ENCODE measurements around the gene CREB3L2. TPM values are rescaled to one million over a fixed set of nuclear protein-coding genes. Genes with fewer than 3 reads are reported as not detected.

Gene CREB3L2
- total RNA-seq, 1 experiment from 2014 or later = 41.2 TPM

DNA sequence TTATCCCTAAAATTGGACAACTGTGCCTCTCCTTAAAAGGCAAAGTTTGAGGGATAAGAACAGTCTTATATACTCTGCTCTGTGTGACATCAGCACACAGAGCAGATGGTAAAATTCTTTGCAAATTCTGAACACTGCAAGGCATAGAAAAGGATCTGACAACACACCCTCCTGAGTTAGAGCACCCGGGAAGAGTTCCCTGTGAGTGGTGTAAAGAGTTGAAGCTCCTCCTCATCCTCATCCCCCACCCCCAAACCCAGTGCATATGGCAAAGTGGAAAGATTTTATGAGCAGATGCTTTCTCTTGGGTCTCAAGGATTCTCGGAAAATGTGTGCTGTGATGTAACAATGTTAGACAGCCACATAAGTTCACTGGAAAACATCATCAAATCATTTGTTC is 115.1 kb downstream of the CREB3L2 start:
- Histone ChIP-seq H3K4me1 (replicated peaks; ENCODE audit: insufficient read depth) (peaks cover 19% of the 10 kb centered on the region), H3K4me3 (no peak overlapping the region), H3K27me3 (ENCODE audit: insufficient read depth, low read depth) (no peaks in the 10 kb centered on the region), H2AFZ (no peak overlapping the region), H3K27ac (no peak overlapping the region), H3F3A (ENCODE audit: insufficient read depth, low read depth) (peaks cover 11% of the 10 kb centered on the region; the same call in 1 of the 2 replicates), H3K36me3 (ENCODE audit: low read depth) (peaks cover 5% of the 10 kb centered on the region; the same call in 1 of the 2 replicates), H3K9me2 (ENCODE audit: insufficient read depth) (no peaks in the 10 kb centered on the region), H4K20me1 (ENCODE audit: insufficient read depth) (no peaks in the 10 kb centered on the region), H3K79me2 (ENCODE audit: low read depth) (no peaks in the 10 kb centered on the region), H3K9me3 (ENCODE audit: insufficient read depth, low read depth) (no peaks in the 10 kb centered on the region), H3K4me2 (no peak overlapping the region)
- intact Hi-C loops (cut with micrococcal nuclease; ENCODE audit: unreplicated experiment) = no loop called here
- BruUV-seq (replicated peaks) = no TSS peak
- ChIA-PET POLR2A (ENCODE audit: unreplicated experiment) (no interaction called here), CTCF (no interaction called here)
- TF ChIP-seq EZH2 (IDR thresholded peaks at IDR 0.05; ENCODE audit: low read depth) = no peak
- TF ChIP-seq, protein P1, sequence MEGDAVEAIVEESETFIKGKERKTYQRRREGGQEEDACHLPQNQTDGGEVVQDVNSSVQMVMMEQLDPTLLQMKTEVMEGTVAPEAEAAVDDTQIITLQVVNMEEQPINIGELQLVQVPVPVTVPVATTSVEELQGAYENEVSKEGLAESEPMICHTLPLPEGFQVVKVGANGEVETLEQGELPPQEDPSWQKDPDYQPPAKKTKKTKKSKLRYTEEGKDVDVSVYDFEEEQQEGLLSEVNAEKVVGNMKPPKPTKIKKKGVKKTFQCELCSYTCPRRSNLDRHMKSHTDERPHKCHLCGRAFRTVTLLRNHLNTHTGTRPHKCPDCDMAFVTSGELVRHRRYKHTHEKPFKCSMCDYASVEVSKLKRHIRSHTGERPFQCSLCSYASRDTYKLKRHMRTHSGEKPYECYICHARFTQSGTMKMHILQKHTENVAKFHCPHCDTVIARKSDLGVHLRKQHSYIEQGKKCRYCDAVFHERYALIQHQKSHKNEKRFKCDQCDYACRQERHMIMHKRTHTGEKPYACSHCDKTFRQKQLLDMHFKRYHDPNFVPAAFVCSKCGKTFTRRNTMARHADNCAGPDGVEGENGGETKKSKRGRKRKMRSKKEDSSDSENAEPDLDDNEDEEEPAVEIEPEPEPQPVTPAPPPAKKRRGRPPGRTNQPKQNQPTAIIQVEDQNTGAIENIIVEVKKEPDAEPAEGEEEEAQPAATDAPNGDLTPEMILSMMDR (conservative IDR thresholded peaks at IDR 0.05) = no peak
- no peak for DNase-seq

DNA sequence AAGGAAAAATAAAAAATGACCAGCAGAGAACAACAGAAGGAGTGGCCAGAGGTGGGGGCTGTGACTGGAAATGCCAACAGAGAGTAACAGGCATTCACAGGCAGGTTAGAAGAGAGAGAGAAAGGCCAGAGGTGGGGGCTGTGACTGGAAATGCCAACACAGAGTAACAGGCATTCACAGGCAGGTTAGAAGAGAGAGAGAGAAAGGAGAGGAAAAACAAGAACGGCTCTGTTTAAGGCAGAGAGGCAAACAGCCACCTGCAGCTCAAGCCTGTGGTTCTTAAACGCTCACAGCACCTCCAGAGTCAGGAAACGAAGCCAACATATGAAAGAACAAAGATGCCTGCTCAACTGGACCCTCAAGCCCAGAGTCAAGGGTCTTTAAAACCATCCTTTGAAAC is 115.6 kb downstream of the CREB3L2 start:
- Histone ChIP-seq H3K9me3 (ENCODE audit: insufficient read depth, low read depth) (no peaks in the 10 kb centered on the region), H3K27me3 (ENCODE audit: insufficient read depth, low read depth) (no peaks in the 10 kb centered on the region), H2AFZ (no peak overlapping the region), H3K4me3 (no peak overlapping the region), H3K27ac (no peak overlapping the region), H3K79me2 (ENCODE audit: low read depth) (no peaks in the 10 kb centered on the region), H3K4me1 (replicated peaks; ENCODE audit: insufficient read depth) (peaks cover 22% of the 10 kb centered on the region), H3F3A (ENCODE audit: insufficient read depth, low read depth) (peaks cover 11% of the 10 kb centered on the region; the same call in 1 of the 2 replicates), H4K20me1 (ENCODE audit: insufficient read depth) (no peaks in the 10 kb centered on the region), H3K9me2 (ENCODE audit: insufficient read depth) (no peaks in the 10 kb centered on the region), H3K36me3 (ENCODE audit: low read depth) (peaks cover 10% of the 10 kb centered on the region; the same call in 1 of the 2 replicates), H3K4me2 (no peak overlapping the region)
- ChIA-PET POLR2A (ENCODE audit: unreplicated experiment) (no interaction called here), CTCF (no interaction called here)
- intact Hi-C loops (cut with micrococcal nuclease; ENCODE audit: unreplicated experiment) = no loop called here
- no peak for TF ChIP-seq EZH2 (IDR thresholded peaks at IDR 0.05; ENCODE audit: low read depth)
- TF ChIP-seq, protein P1 (conservative IDR thresholded peaks at IDR 0.05) = no peak
- no TSS peak for BruUV-seq (replicated peaks)
- DNase-seq = no peak

DNA sequence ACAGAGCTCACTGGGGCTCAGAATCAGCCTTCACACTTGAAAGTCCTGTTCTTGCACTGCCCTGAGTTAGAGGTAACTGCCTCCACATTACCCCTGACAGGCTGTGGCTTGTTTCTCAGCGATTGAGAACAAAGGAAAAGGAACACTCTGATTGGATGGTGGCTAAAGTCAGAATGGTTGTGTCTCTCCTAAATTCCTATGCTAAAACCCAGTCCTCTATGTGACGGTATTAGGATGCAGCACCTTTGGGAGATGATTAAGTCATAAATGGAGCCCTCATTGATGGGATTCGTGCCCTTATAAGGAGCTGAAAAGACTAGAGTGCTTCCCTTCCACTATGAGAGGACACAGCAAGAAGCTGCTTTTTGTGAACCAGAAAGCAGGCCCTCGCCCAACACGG is 116.2 kb downstream of the CREB3L2 start:
- no peaks in the 10 kb centered on the region for H3K27me3 ChIP-seq (ENCODE audit: insufficient read depth, low read depth)
- CTCF ChIA-PET = no interaction called here
- no TSS peak for BruUV-seq (replicated peaks)
- no peaks in the 10 kb centered on the region for H3K9me2 ChIP-seq (ENCODE audit: insufficient read depth)
- H3K4me1 ChIP-seq (replicated peaks; ENCODE audit: insufficient read depth) = peaks cover 22% of the 10 kb centered on the region
- no peak overlapping the region for H3K4me2 ChIP-seq
- H3K27ac ChIP-seq = no peak overlapping the region
- DNase-seq = no peak
- H3K4me3 ChIP-seq = no peak overlapping the region
- H3F3A ChIP-seq (ENCODE audit: insufficient read depth, low read depth) = peaks cover 11% of the 10 kb centered on the region; the same call in 1 of the 2 replicates
- H4K20me1 ChIP-seq (ENCODE audit: insufficient read depth) = no peaks in the 10 kb centered on the region
- TF ChIP-seq, protein P1 (conservative IDR thresholded peaks at IDR 0.05) = no peak
- TF ChIP-seq EZH2 (IDR thresholded peaks at IDR 0.05; ENCODE audit: low read depth) = no peak
- H3K79me2 ChIP-seq (ENCODE audit: low read depth) = no peaks in the 10 kb centered on the region
- H3K36me3 ChIP-seq (ENCODE audit: low read depth) = peaks cover 16% of the 10 kb centered on the region; the same call in 1 of the 2 replicates
- no peaks in the 10 kb centered on the region for H3K9me3 ChIP-seq (ENCODE audit: insufficient read depth, low read depth)
- no peak overlapping the region for H2AFZ ChIP-seq
- intact Hi-C loops (cut with micrococcal nuclease; ENCODE audit: unreplicated experiment) = no loop called here
- POLR2A ChIA-PET (ENCODE audit: unreplicated experiment) = no interaction called here

All from PC-9 (cell line).